Neuronal stem cell (in vitro differentiated cells): Measurements from ENCODE around the gene POLR3H.
A peak's percentile ranks its signal among the peaks of the same experiment; 100 is the strongest.

ENCODE experiments used
- DNase-seq: peaks from one replicate; pipeline ENCODE4 v3.0.0-alpha.2; 2013; ENCODE audit warnings: low spot score
- H2AFZ ChIP-seq: one replicate; pipeline ENCODE4 v1.6.1; 2013; ENCODE audit warnings: mild to moderate bottlenecking, low read length, inconsistent platforms
- H2AK5ac ChIP-seq: 2 replicates; pipeline ENCODE4 v1.6.1; 2013; ENCODE audit warnings: low read depth, mild to moderate bottlenecking, inconsistent platforms, low read length, moderate library complexity, mixed read lengths
- H2BK120ac ChIP-seq: 2 replicates; pipeline ENCODE4 v1.6.1; 2013; ENCODE audit warnings: low read depth, mild to moderate bottlenecking, inconsistent platforms, low read length, moderate library complexity, mixed read lengths
- H2BK12ac ChIP-seq: one replicate; pipeline ENCODE4 v1.6.1; 2013; ENCODE audit warnings: low read length, inconsistent platforms
- H2BK15ac ChIP-seq: 2 replicates; pipeline ENCODE4 v1.6.1; 2013; ENCODE audit warnings: mild to moderate bottlenecking, low read length, inconsistent platforms, mixed read lengths
- H2BK5ac ChIP-seq: one replicate; pipeline ENCODE4 v1.6.1; 2013; ENCODE audit warnings: inconsistent platforms, mild to moderate bottlenecking, low read length, moderate library complexity
- H3K14ac ChIP-seq: one replicate; pipeline ENCODE4 v1.6.1; 2013; ENCODE audit warnings: low read length, inconsistent platforms
- H3K18ac ChIP-seq: 2 replicates; pipeline ENCODE4 v1.6.1; 2013; ENCODE audit warnings: low read length, inconsistent platforms
- H3K23ac ChIP-seq: 2 replicates; pipeline ENCODE4 v1.6.1; 2013; ENCODE audit warnings: low read depth, mild to moderate bottlenecking, mixed read lengths, low read length, inconsistent platforms; ENCODE audit not compliant: poor library complexity
- H3K27ac ChIP-seq: replicated peaks from 3 replicates; pipeline ENCODE4 v1.5.1; 2013; ENCODE audit warnings: low read length, inconsistent platforms
- H3K27me3 ChIP-seq, 3 experiments: 2 replicates each; pipeline ENCODE4 v1.6.1; 2013; ENCODE audit warnings: low read length in 3 of 3, mild to moderate bottlenecking in 2 of 3, inconsistent platforms in 1 of 3, low read depth in 1 of 3, mixed read lengths in 1 of 3, moderate library complexity in 1 of 3; ENCODE audit not compliant: control insufficient read depth in 3 of 3, insufficient read depth in 3 of 3
- H3K36me3 ChIP-seq, 2 donors: replicated peaks in 1 of 2; 2 replicates each; pipeline ENCODE4 v1.6.1; 2013; ENCODE audit warnings: low read length in 2 of 2; ENCODE audit not compliant: control insufficient read depth in 2 of 2, insufficient read depth in 2 of 2
- H3K4ac ChIP-seq: 2 replicates; pipeline ENCODE4 v1.6.1; 2013; ENCODE audit warnings: inconsistent platforms, mild to moderate bottlenecking, low read length, moderate library complexity
- H3K4me1 ChIP-seq, 2 donors: 1 replicate in 1 of 2; 2 replicates in 1 of 2; pipeline ENCODE4 v1.6.1; 2013; ENCODE audit warnings: low read length in 2 of 2, low read depth in 1 of 2; ENCODE audit not compliant: control insufficient read depth in 2 of 2, insufficient read depth in 1 of 2
- H3K4me2 ChIP-seq: one replicate; pipeline ENCODE4 v1.6.1; 2013; ENCODE audit warnings: mild to moderate bottlenecking, low read length, inconsistent platforms; ENCODE audit not compliant: insufficient read depth, poor library complexity, severe bottlenecking
- H3K4me3 ChIP-seq, 2 donors: 2 replicates each; pipeline ENCODE4 v1.5.1; 2013; ENCODE audit warnings: low read length in 2 of 2, mild to moderate bottlenecking in 2 of 2, inconsistent platforms in 1 of 2, moderate library complexity in 1 of 2
- H3K79me1 ChIP-seq: one replicate; pipeline ENCODE4 v1.6.1; 2013; ENCODE audit warnings: low read depth, mild to moderate bottlenecking, inconsistent platforms, low read length, moderate library complexity
- H3K9ac ChIP-seq: one replicate; pipeline ENCODE4 v1.6.1; 2013; ENCODE audit warnings: mild to moderate bottlenecking, low read depth, low read length, inconsistent platforms; ENCODE audit not compliant: poor library complexity
- H3K9me3 ChIP-seq, 2 donors: replicated peaks in 1 of 2; 2 replicates each; pipeline versions ENCODE3 to v1.6.1; 2013; ENCODE audit warnings: low read length in 2 of 2, mild to moderate bottlenecking in 2 of 2, inconsistent platforms in 1 of 2, low read depth in 1 of 2, mixed read lengths in 1 of 2, moderate library complexity in 1 of 2; ENCODE audit not compliant: control insufficient read depth in 2 of 2, insufficient read depth in 1 of 2
- H4K8ac ChIP-seq: one replicate; pipeline ENCODE4 v1.6.1; 2013; ENCODE audit warnings: low read depth, mild to moderate bottlenecking, inconsistent platforms, low read length, moderate library complexity
- H4K91ac ChIP-seq: one replicate; pipeline ENCODE4 v1.6.1; 2013; ENCODE audit warnings: low read length, low read depth, mild to moderate bottlenecking, inconsistent platforms; ENCODE audit not compliant: poor library complexity
- WGBS, 2 donors: extraction: QIAGEN DNeasy Blood & Tissue Kit; methylation state at CpG; one replicate each; pipeline ENCODE4 v1.1.7; 2013; ENCODE audit warnings: missing lambda C conversion rate in 2 of 2, mixed read lengths in 1 of 2; ENCODE audit not compliant: insufficient read length in 2 of 2, insufficient replicate concordance in 1 of 2; ENCODE audit errors: extremely low coverage in 2 of 2; 5-methylcytosine and 5-hydroxymethylcytosine counted together

POLR3H gene

GRCh38 chr22:41487037-41487935 lies 57.0 kb downstream of the POLR3H start:
- Histone ChIP-seq H3K27ac (no peak overlapping the region), H3K9ac (no peak overlapping the region), H3K14ac (no peak overlapping the region), H2AFZ (no peak overlapping the region), H3K79me1 (peaks cover 2% of the 10 kb centered on the region), H2BK12ac (no peak overlapping the region), H3K27me3 (no peaks in the 10 kb centered on the region), H3K36me3 (no peaks in the 10 kb centered on the region), H4K91ac (no peak overlapping the region), H2BK5ac (no peak overlapping the region), H3K4me2 (no peak overlapping the region), H3K4me1 (peaks cover 7 to 8% of the 10 kb centered on the region in 2 donors), H2AK5ac (no peak overlapping the region), H2BK120ac (no peak overlapping the region), H3K4me3 (no peak overlapping the region), H2BK15ac (no peak overlapping the region), H3K4ac (no peak overlapping the region), H3K18ac (no peak overlapping the region), H4K8ac (no peak overlapping the region), H3K23ac (no peak overlapping the region), H3K9me3 (no peaks in the 10 kb centered on the region)
- no CpG with 5 or more reads among the region's 8 CpGs for WGBS, 2 donors
- no peak for DNase-seq

GRCh38 chr22:41485033-41485432 lies 59.2 kb downstream of the POLR3H start:
- Histone ChIP-seq H2BK120ac (no peak overlapping the region), H3K79me1 (peaks cover 8% of the 10 kb centered on the region), H4K8ac (no peak overlapping the region), H3K9me3 (no peaks in the 10 kb centered on the region), H3K4me2 (no peak overlapping the region), H3K4me3 (no peak overlapping the region), H3K9ac (no peak overlapping the region), H2BK15ac (no peak overlapping the region), H3K27ac (no peak overlapping the region), H2AFZ (no peak overlapping the region), H3K18ac (no peak overlapping the region), H3K14ac (no peak overlapping the region), H3K23ac (no peak overlapping the region), H3K27me3 (no peaks in the 10 kb centered on the region), H2BK12ac (no peak overlapping the region), H3K4me1 (peaks cover 10 to 18% of the 10 kb centered on the region in 2 donors), H2AK5ac (no peak overlapping the region), H4K91ac (no peak overlapping the region), H3K36me3 (no peaks in the 10 kb centered on the region), H2BK5ac (no peak overlapping the region), H3K4ac (no peak overlapping the region)
- no CpG with 5 or more reads among the region's 7 CpGs for WGBS, 2 donors
- DNase-seq: no peak

- Histone ChIP-seq H3K4me1 (peaks cover 20 to 28% of the 10 kb centered on the region in 2 donors), H4K91ac (no peak overlapping the region), H3K36me3 (no peaks in the 10 kb centered on the region), H3K14ac (no peak overlapping the region), H3K4me2 (no peak overlapping the region), H2BK120ac (no peak overlapping the region), H2AFZ (no peak overlapping the region), H2BK5ac (no peak overlapping the region), H4K8ac (no peak overlapping the region), H3K27me3 (no peaks in the 10 kb centered on the region), H2BK12ac (no peak overlapping the region), H3K4ac (no peak overlapping the region), H3K18ac (no peak overlapping the region), H3K27ac (no peak overlapping the region), H3K4me3 (no peak overlapping the region), H3K9me3 (no peaks in the 10 kb centered on the region), H3K23ac (no peak overlapping the region), H2BK15ac (no peak overlapping the region), H2AK5ac (no peak overlapping the region), H3K79me1 (peaks cover 7% of the 10 kb centered on the region), H3K9ac (no peak overlapping the region)
- DNase-seq: no peak
- WGBS, 2 donors: no CpG with 5 or more reads among the region's 2 CpGs
Observed at GRCh38 chr22:41482319-41482935, 61.8 kb downstream of the POLR3H start.

GRCh38 chr22:41481925-41482318 lies 62.3 kb downstream of the POLR3H start:
- Histone ChIP-seq H4K91ac (no peak overlapping the region), H3K23ac (no peak overlapping the region), H3K18ac (peak overlapping the region; percentile 9), H2BK5ac (no peak overlapping the region), H3K27me3 (no peaks in the 10 kb centered on the region), H2BK12ac (no peak overlapping the region), H4K8ac (no peak overlapping the region), H2BK120ac (no peak overlapping the region), H2AK5ac (no peak overlapping the region), H3K9ac (no peak overlapping the region), H2AFZ (no peak overlapping the region), H3K79me1 (peaks cover 7% of the 10 kb centered on the region), H3K4me2 (no peak overlapping the region), H3K4ac (no peak overlapping the region), H2BK15ac (no peak overlapping the region), H3K27ac (no peak overlapping the region), H3K36me3 (no peaks in the 10 kb centered on the region), H3K4me1 (peaks cover 20 to 28% of the 10 kb centered on the region in 2 donors), H3K4me3 (no peak overlapping the region), H3K14ac (no peak overlapping the region), H3K9me3 (no peaks in the 10 kb centered on the region)
- no CpG with 5 or more reads among the region's 5 CpGs for WGBS, 2 donors
- DNase-seq: no peak
